ENCODE data around the gene ASIC5.

GRCh38 chr4:155784637-155785036 lies 81.4 kb downstream of the ASIC5 start:
- TF ChIP-seq CTCF (conservative IDR thresholded peaks at IDR 0.05; ENCODE audit: low read length) (no peak), EZH2phosphoT487 (IDR thresholded peaks at IDR 0.05; ENCODE audit: borderline replicate concordance, low read depth, low read length) (no peak)

All from OCI-LY7 (cell line).